Amniotic stem cell (primary cell): ENCODE data around the gene NUDT22.

Experiments
- DNase-seq: peaks from one replicate; lab custom pipeline; 2025; lab: John Stamatoyannopoulos, UW

Gene NUDT22, protein sequence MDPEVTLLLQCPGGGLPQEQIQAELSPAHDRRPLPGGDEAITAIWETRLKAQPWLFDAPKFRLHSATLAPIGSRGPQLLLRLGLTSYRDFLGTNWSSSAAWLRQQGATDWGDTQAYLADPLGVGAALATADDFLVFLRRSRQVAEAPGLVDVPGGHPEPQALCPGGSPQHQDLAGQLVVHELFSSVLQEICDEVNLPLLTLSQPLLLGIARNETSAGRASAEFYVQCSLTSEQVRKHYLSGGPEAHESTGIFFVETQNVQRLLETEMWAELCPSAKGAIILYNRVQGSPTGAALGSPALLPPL

DNA sequence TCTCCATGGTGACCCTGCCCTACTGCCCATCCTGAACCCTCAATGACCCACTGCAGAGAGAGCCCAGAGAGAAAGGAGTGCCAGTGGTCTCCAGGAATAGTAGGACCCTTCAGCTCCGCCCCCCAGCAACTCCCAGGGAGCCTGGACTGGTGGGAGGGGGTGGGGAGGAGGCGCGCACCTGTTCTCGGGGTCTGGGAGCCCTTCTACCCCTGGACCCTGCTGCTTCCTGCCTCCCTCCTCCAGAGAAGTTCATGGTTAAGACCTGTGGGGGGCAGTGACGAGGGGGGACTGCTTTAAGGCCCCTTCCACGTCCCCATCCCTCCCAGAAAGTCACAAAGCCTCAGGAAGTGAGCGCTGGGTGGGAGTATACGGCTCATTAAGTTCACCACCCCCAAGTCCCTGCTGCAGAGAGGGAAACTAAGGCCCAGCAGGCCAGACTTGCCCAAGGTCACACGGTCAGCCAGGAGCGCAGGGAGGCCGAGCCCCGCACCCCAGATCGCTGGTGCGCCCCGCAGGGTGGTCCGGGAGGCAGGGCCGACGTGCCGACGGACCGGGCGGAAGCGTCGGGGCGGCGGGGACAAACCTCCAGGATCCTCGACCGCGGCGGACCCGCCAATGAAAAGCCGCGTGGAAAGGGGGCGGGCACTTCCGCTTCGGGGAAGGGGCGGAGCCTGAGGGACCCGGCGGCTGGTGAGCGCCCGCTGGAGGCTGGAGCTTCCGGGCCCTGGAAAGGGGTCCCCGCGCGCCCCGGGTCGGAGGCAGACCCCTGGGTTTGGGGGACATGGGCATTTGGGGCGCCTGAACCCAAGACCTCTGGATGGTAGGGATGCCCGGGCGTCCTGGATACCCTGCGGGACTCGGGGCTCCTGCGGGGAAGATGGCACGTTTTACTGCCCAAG is at the start of gene NUDT22, which contains the start of gene TRPT1:
TSS of gene NUDT22 (plus strand) at position 667 of the 899 bp plus-strand sequence. CDS start 379 bp downstream, outside the sequence.
TSS of gene TRPT1 (minus strand) at position 579 of the 899 bp plus-strand sequence. CDS start at position 253, 326 bp downstream.
- DNase-seq = peak; percentile 15

DNA sequence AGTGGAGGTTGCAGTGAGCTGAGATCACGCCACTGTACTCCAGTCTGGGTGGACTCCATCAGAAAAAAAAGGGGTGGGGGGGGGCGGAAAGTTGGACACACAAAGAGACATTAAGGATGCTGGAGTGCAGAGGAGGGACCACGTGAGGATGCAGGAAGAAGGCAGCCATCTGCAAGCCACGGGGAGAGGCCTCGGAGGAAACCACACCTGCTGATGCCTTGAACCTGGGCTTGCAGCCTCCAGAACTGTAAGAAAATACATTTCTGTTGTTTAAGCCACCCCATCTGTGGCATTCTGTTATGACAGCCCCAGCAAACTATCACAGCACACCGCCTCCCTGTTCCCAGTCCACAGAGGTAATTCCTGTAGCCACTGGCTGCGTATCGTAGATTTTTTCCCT is 49.3 kb upstream of the NUDT22 start:
- DNase-seq = no peak

DNA sequence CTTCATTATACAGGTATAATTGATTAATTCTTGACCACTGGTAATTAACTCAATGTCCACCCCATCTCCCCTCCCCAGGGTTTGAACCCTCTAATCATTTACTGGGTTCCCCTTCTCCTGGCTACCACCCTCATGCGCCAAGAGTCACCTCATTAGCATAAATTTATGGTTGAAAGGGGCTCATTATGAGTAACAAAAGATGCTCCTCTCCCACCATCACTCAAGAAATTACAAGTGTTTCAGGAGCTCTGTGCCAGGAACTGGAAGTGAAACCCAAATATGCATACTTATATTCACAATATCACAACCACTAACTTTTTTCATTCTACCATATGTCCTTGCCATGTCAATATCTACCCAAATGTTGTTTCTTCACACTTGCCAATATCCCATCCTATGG is 47.9 kb upstream of the NUDT22 start:
- no peak for DNase-seq

DNA sequence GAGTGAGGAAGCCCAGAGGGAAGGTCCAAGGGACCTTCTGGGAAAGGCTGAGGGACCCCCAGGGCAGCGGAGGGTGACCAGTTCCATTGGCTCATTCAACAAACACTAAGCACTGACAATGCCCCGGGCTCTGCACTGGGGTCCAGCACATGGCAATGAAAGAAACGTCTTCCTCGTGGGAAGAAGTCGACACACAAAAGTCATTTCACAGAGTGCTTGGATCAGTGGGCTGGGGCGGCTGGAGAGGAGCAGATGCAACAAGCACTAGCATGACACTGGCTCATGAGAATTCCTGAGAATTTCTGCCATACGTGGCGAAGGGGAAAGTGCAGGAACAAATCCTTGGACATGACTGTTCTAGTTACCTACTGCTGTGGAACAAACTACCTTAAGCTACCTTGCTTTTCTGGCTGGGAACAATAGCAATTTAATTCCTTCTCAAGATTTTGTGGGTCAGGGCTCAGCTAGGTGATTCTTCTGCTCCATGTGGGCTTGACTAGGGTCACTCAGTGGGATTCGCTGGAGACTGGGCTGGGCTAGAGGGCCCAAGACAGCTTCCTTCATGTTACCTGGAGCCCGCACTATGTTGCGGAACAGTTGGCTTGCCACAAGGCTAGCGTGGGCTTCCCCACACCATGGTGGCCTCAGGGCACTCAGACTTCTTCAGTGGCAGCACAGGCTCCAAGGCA is 47.0 kb upstream of the NUDT22 start:
- no peak for DNase-seq

DNA sequence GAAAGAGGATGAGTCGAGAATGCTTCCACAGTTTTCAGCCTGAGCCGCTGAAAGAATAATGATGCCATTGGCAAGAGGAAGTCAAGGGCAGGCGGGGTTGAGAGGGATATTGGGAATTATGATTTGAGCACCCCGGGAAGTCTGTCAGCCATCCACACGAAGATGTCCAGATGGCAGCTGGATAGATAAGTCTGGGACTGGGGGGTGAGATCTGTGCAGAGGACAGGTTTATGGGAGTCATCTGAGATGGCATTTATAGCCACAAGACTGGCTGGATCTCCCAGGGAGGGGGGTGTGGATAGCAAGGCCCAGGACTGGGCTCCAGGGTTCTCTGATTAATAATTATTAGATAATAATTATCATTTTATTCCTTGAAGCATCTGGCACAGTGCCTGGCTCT is 45.2 kb upstream of the NUDT22 start:
- no peak for DNase-seq

DNA sequence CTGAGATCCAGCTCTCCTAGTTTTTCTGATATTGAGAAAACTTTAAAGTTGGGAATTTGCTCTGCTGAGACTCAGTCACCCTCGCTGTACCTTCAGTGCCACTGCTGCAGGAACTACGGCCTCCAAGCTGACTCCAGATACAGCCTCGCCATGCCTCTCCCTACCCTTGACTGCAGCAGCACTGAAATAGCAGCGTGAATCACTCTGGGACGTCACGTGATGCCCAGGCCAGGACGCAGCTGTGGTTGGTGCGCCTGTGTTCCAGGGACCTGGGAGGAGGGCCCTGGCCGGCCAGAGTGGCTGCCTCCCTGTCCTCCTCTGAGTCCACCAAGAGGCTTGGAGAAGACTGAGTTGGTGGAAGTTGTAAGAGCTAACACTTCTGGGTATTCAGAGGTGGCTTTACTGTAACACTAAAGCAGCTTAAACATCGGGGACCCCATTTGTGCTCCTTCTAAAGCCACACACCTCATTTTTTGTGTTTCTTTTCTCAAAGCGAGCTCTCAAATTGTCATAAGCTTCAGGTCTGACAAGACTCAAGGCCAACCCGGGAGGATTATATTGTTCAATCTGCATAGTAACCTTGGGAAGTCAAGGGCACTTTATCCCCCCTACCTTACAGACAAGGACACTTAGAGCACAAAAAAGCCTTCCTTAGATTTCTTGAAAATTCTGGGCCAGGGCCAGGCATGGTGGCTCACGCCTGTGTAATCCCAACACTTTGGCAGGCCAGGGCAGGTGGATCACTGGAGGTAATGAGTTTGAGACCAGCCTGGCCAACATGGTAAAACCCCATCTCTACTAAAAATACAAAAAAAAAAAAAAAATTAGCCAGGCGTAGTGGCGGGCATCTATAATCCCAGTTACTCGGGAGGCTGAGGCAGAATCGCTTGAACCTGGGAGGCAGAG is 44.3 kb upstream of the NUDT22 start:
- DNase-seq = peak; percentile 89

DNA sequence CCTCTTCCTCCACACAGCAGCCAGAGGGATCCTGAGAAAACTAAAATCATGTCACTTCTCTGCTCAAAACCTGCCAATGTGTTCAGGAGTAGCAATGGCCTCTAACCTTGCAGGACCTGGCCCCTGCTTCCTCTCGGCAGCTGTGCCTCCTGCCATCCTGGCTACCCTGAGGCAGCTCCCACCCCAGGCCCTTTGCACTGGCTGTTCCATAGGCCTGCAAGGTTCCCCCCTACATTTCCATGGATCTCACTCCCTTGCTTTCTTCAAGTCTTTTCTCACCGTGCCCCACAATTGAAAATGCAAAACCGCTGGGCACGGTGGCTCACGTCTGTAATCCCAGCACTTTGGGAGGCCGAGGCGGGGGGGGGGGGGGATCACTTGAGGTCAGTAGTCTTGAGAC is 42.2 kb upstream of the NUDT22 start:
- DNase-seq = no peak

DNA sequence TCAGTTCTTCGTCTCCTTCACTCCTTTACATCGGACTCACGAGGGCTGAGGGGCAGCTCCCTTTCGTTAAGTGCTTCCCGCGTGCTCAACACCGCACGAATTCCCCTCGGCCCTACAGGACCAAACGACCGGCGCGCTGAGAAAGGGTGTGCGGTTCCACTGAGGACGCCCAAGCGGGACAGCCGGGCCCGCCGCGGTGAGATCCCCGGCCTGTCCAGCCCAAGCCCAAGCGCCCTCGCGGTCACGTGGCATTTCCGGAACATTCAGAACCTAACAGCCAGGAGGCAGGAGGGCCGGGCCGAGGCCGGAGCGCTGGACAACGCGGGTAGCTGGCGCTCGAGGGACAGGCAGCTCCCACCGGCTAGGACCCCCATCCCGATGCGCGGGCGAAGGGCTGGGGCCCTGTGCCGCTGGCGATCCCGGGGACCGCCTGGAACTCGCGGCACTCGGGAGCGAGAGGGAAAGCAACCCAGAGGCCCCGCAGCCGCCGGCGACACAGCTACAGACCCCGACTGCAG is 40.8 kb upstream of the NUDT22 start:
- DNase-seq = peak; percentile 69

DNA sequence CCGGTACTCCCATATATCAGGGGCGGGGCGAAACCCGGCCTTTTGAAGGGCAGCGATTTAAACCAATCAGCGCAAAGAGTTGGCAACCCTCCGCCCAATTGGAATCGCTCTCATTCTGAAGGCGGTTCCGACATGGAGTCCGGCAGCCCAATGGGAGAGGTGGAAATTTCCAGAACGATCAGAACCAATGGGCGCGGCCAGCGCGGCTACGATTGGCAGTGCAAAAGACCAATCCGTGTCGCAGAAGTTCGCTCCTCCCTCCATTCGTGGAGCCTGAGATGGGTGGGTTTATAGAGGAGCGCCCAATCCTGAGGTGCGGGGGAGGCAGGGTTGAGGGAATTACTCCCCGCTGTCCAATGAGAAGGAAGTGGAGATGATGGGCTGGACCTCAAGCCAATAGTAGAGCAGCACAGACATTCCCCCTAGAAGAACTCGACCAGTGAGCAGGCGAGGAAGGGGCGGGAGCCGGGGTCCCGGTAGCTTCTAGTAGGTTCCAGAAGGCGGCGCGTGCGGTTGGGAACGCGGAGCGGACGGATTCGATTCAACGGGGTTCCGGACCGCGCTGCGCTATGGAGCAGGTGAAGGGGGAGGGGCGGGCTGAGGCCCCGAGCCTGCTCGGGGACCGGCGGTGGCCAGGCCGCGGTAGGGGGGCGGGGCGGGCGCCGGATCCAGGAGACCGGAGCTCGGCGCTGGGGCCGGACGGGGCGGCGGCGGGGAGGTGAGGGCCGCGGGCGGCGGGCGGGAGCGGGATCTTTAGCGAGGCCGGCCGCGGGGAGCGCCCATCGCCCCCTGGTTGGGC is 40.2 kb upstream of the NUDT22 start, which contains the start of gene STIP1:
TSS of gene STIP1 (plus strand) at position 479 of the 799 bp plus-strand sequence. CDS start at position 570, 91 bp downstream.
- peak; percentile 100 for DNase-seq

DNA sequence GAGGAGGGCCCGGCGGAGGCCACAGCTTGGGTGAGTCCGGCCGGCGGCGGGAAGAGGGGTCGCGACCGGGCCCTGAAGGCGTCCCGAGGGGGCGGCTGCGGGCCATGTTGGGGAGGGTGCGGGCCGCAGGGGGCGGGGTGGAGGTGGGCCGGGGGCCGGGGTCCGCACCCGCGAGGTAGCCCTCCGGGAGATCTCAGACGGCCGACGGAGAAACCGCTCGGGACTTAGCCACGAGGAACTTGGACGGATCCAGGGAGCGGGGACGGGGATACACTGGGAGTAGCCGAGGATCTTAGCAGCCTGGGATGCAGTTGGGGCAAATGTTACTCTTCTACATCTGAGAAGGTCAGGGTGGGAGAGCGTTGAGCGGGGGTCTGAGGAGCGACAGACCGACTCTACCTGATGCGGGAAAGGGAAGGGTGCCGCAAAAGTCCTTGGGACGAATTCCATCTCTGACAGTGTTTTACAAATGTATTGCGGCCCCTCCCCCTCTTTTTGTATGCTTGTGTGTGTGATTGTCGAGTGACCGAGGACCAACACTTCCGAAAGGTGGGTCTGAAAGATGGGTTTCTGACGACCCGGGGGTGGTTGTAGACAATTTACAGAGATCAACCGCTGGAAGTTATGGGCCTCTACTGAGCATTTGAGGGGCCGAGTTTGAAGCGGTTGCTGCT is 39.4 kb upstream of the NUDT22 start:
- DNase-seq = no peak

DNA sequence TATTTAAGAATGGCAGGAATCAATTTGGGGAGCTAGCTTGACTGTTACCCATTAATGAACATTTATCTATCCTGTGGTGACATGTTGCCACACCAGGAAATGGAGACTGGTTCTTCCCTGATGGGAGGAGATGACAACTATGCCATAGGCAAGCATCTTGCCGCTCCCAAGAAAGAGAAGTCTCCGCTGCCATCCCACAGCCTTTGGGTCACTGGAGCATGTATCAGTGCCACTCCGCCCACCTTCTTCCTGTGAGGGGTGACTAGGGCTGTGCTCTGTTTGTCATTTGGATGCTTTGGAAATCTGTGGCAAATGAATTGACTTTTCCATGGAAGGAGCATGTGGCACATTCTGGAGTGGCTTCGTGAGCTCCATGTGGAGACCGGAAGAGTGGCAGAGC is 33.6 kb upstream of the NUDT22 start:
- no peak for DNase-seq

DNA sequence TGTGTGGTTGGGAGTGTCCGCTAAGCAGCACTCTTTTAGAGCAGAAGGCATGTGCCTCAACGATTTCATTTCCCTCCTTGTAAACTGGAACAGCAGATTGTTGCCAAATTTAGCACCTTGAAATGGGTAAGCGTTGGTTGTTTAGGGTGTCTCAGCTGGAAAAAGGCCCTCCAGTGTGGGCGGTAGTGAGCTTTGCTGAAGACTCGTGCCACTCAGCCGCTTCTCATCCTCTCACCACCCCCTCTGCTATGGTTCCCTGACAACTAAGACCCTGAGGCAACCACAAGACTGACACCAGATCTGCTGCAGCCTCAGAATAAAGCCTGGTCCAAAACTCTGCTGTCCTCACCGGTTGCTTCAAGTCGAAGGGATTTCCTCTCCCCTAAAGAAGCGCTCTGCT is 29.4 kb upstream of the NUDT22 start:
- no peak for DNase-seq

DNA sequence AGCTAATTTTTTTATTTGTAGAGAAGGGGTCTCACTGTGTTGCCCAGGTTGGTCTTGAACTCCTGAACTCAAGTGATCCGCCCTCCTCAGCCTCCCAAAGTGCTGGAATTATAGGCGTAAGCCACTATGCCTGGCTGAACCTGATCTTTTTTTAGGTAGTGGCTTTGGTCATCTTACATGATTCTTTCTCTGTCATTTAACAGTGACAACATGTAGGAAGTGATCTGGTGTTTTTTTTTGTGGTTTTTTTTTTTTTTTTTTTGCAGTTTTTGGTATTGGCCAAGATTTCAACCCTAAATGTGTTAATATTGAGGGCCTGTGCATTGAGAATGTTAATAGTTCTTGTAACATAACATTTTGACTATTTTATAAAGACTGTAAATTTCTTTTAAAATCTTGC is 27.6 kb upstream of the NUDT22 start:
- no peak for DNase-seq

DNA sequence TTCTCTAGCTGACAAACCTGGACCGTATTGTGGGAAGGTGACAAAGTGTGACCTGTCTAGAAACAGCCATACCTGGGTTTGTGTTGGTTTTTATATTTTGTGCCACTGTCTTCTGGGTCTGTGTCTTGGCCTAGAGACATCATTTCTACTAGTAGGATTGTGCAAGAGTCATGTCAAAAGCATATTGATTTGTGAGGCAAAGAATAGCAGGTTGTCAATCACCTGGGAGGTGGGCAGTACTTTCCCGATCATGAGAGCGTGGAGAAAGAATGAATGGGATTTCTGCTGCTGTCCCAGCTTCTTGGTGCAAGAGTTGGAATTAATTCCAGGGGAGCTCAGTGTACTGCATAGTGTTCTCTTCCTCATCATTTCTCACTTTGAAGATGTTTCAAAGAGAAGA is 24.5 kb upstream of the NUDT22 start:
- no peak for DNase-seq

DNA sequence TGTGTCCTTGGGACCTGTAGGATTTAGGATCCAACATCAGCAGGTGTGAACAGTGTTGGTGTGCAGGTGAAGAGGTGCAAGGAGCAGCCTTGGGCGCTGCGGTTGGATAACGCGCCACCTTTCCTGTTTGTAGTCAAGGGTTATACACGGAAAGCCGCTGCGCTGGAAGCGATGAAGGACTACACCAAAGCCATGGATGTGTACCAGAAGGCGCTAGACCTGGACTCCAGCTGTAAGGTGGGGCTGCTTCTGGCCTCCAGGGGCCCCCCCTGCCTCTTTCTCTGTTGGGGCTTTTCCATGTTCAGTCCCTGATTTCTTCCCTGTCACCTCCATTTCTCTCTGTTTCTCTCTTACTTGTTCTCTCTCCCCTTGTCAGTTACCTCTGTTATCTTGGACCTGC is 23.1 kb upstream of the NUDT22 start:
- no peak for DNase-seq

DNA sequence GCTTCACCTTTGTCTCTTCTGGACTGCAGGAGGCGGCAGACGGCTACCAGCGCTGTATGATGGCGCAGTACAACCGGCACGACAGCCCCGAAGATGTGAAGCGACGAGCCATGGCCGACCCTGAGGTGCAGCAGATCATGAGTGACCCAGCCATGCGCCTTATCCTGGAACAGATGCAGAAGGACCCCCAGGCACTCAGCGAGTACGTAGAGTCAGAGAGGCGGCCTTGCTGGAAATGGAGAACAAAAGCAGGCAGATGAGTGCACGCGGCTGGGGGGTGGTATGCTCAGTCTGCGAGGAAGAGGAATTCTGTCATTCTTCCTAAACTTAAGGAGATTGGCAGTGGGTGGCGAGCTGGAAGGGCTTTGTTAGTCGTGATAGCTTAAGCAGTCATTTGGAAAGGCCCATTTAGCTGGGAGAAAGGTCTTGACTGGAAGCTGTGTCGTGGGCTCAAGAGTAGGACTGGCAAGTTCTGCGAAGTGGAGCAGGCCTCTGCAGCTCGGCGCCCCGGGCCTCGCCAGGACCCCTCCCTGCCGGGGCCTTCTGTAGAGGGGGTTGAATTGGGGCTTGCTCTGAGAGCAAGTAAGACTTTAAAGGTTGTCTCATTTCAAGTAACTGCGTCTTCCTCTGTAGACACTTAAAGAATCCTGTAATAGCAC is 22.5 kb upstream of the NUDT22 start:
- DNase-seq = no peak

DNA sequence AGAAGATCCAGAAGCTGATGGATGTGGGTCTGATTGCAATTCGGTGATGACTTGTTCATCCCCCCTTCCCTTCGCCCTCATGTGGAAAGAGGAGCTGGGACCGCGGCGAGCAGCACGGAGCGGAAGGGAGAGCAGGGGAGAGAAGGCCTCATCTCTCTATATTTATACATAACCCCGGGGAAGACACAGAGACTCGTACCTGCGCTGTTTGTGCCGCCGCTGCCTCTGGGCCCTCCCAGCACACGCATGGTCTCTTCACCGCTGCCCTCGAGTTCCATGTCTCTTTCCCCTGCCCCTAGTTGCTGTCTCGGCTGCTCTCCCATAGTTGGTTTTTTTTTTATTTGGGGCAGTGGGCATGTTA is 22.0 kb upstream of the NUDT22 start:
- DNase-seq = no peak

DNA sequence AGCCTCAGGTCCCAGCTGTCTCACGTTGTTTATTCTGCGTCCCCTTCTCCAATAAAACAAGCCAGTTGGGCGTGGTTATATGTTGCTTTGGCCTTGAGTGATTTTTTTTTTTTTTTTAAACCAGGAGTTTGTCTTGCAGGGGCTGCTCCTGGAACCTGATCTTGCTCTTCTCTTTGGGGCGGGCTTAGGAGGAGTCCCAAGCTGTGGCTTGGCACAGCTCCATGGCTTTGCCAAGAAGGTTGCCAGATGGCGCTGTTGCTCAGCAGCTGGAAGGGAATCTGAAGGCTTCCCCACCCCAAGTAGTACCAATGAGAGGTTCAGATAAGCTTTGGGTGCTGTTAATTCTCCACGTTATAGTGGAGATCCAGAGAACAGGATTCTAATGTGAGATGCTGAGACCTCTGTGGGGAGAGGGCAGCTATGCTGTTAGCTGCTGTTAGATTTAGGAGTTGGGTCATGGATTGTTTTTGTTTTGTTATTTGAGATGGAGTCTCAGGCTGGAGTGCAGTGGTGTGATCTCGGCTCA is 21.5 kb upstream of the NUDT22 start:
- DNase-seq = peak; percentile 91
